ENCODE measurements around the gene ZNHIT3. TPM values are rescaled to one million over a fixed set of nuclear protein-coding genes. Genes with fewer than 3 reads are reported as not detected.

The ZNHIT3 gene
- total RNA-seq, 1 donor from 2014 or later: 28.7 TPM

- DNase-seq (ENCODE audit: low spot score): no peak
These were observed 26.2 kb downstream of the ZNHIT3 start for GRCh38 chr17:36512641-36513040.

- DNase-seq (ENCODE audit: low spot score): no peak
These were observed 28.4 kb downstream of the ZNHIT3 start for GRCh38 chr17:36514856-36515255.

GRCh38 chr17:36515837-36516236 lies 29.4 kb downstream of the ZNHIT3 start:
- DNase-seq (ENCODE audit: low spot score): no peak

- DNase-seq (ENCODE audit: low spot score): no peak
These were observed 36.6 kb downstream of the ZNHIT3 start for GRCh38 chr17:36523113-36523512.

DNA sequence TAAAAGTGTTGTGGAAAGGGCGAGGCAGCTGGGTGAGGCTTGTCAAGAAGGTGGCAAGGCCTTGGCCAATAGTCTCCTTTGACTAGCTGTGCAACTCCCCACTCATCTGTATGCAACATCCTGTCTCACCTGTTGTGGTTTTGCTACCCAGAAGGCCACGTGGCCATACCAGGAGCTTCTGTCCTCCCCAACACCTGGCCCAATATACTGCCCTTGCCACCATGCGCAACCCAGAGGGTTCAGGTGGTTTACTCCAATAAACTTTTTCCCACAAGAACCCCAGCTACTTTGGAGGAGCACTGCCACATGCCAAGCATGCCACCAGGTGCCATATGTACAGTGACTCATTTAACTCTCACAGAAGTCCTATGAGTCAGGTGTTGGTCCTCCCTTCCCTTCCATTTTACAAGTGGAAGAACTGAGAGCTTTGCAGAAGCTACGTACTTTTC lies 38.0 kb downstream of the ZNHIT3 start:
- DNase-seq (ENCODE audit: low spot score): no peak

DNA sequence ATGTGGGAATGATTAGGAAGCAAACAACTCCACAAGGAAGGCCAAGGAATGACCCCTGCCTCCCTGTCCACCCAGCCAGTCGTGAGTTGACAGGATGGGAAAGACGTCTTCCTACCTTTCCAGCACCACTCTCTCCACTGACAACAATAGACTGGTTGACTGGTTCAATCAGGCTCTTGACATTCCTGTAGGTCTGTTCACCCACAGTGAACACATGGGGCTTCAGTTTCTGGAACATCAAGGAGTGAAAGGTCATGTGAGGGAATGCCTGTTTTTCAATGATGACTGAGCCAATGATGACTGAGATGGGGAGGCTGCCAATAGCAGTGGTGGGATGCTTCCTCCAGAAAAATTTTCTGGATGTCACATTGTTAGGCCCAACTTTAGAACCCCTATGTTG lies 38.6 kb downstream of the ZNHIT3 start:
- DNase-seq (ENCODE audit: low spot score): no peak

DNA sequence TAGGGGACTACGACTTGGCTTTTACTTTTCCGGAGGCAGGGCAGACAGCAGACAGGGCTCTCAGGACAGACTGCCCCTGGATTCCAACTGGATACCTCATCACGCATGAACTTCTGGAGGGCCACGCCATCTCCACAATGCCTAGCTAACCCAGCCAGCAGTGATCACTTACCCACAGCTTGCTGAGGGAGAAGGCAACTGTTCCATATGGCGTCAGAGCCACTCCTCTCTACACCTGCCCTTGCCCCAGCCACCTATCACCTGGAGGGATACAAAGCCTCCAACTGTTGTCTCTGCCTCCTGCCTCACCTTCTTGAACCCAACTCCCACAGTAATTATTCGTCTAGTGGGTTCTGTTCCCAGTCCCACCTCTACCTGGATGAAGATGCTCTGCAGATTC lies 39.4 kb downstream of the ZNHIT3 start:
- no peak for DNase-seq (ENCODE audit: low spot score)

GRCh38 chr17:36527621-36528250 lies 41.3 kb downstream of the ZNHIT3 start:
- DNase-seq (ENCODE audit: low spot score): no peak

GRCh38 chr17:36529121-36529520 lies 42.6 kb downstream of the ZNHIT3 start:
- no peak for DNase-seq (ENCODE audit: low spot score)

DNA sequence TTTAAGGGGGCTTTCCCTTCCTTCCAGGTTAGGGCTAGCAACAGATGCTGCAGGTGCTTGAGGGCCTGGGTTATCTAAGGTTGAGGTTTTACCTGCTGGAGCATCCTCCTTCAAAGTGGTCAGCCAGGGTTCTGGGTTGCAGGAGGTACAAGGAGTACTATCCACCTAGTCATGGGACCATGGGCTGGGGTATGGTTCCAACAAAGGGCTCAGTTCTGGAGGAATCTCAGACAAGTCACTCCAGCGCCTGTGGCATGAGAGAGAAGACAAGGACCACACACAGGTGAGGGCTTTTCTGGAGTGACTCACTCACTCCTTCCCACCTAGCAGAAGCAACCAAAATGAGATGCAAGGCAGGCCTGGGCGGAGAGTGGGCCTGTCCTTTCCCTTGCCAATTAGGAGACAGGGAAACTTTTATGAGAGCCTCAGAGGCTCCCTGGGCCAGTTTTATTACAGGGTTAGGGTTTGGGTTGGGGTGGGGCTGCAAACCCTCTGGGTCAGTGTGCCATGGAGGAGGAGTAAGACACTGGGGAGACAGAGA lies 46.0 kb downstream of the ZNHIT3 start:
- no peak for DNase-seq (ENCODE audit: low spot score)

DNA sequence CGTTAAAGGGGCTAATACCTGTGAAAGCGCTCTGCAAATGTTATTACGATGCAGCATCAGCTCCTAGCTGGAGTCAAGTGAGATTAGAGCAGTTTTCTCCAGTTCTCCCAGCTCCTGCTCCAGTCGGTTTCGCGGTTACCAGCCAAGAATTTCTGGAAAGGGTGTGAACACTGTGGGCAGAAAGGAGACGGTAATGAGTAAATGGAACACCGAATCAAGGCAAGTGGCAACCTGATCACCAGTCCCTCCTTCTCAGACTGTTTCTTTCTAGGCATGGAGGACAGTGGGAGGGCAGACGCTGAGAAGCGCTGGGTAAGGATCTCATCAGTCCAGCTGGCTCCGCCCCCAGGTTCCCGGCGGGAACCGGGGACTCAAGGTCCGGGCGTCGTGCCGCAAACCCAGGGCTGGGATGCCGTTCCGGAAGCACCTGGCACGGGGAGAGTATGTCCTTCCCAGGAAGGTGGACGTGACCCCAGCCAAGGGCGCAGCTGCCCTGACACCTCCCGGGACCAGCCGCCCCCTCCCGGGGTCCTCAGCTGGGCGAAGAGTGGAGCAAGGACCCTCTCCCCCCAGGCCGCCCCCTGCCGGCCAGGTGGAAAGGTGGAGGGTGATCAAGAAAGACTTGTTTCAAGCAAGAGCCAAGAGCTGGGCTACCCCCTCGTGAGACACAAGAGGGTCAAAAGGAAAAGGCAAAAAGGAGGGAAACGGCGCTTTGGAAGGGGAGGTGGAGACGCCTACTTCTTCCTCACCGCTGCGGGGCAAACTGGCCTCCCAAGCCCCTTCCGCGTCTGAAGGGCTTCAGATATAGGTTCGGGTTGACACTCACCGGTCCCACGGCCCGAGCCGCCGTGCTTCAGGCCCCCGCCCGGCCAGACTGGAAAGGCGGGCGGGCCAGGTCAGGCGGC lies 47.7 kb downstream of the ZNHIT3 start:
- peak; percentile 74 for DNase-seq (ENCODE audit: low spot score)

DNA sequence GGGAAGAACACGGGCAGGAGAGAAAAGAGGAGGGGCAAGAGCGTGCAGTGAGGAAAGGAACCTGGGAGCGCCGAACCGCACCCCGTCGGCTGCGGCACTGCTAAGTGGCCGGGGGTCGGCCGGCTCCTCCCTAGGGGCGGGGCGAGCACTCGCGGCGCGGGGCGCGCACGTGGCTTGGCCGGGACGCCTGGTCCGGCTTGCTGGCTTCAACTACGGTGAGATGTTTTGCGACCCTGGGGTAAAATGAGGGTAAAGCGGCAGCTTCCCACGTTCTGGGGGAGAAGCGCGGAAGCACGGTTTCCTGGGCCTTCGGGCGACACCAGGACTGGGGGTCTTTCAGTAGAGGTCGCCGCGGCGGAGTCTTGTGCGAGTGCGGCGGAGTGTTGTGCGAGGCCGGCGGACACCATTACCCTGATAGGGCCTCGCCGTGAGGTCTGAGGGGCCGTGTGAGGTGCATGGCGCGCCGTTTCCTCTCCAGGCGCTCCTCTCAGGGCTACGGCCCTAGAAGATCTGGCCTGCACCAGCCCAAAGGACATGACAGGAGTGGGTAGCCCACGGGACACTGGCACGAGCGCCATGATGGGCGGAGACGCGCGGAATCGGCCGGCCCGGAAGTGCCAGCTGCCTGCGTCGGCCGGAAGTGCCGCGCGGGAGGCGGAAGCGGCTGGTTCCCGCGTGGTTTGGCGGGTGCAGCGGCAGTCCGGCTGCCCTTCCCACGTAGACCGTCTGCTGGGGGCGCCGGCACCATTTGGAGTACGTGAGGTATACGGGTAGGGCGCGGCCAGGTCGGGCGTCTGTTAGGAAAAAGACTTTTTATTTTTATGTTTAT lies 48.6 kb downstream of the ZNHIT3 start, which contains the start of the genes MYO19 and PIGW:
Gene MYO19 (minus strand): TSS at position 29 of the 829 bp plus-strand sequence. CDS start 2,330 bp downstream, outside the sequence.
Gene PIGW (plus strand): TSS at position 148 of the 829 bp plus-strand sequence. CDS start 2,115 bp downstream, outside the sequence.
- DNase-seq (ENCODE audit: low spot score): peak; percentile 90

DNA sequence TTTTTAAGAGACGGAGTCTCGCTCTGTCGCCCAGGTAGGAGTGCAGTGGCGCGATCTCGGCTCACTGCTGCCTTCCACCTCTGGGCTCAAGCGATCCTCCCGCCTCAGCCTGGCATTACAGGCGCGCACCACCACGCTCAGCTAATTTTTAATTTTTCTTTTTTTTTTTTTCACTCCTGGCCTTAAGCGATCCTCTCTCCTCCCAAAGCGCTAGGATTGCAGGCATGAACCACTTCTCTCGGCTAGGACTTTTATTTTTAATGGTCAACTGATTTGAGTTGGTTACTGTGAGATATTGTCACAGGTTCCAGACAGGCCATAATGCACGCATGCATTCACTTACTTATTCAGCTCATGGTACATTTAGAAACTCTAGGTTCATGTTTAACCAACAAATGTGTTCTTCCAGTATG lies 49.2 kb downstream of the ZNHIT3 start:
- no peak for DNase-seq (ENCODE audit: low spot score)

GRCh38 chr17:36540696-36541095 lies 54.2 kb downstream of the ZNHIT3 start:
- no peak for DNase-seq (ENCODE audit: low spot score)

DNA sequence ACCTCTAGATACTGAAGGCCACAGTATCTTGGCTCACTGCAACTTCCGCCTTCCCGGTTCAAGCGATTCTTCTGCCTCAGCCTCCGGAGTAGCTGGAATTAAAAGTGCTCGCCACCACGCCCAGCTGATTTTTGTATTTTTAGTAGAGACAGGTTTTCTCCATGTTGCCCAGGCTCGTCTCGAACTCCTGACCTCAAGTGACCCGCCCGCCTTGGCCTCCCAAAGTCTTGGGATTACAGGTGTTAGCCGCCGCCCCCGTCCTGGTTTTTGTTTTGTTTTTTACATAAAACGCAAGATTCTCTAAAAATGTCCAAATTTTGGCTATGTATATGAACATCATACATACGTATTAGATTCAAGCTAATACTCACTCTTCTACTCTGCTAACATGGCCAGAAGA lies 56.3 kb downstream of the ZNHIT3 start:
- no peak for DNase-seq (ENCODE audit: low spot score)

- peak; percentile 51 for DNase-seq (ENCODE audit: low spot score)
These were observed 57.5 kb downstream of the ZNHIT3 start for GRCh38 chr17:36544044-36544306.

GRCh38 chr17:36544307-36545076 lies 58.0 kb downstream of the ZNHIT3 start, which contains the start of gene GGNBP2:
Gene GGNBP2 (plus strand): TSS chr17:36544919. CDS start chr17:36545725, 806 bp downstream.
- peak; percentile 94 for DNase-seq (ENCODE audit: low spot score)

DNA sequence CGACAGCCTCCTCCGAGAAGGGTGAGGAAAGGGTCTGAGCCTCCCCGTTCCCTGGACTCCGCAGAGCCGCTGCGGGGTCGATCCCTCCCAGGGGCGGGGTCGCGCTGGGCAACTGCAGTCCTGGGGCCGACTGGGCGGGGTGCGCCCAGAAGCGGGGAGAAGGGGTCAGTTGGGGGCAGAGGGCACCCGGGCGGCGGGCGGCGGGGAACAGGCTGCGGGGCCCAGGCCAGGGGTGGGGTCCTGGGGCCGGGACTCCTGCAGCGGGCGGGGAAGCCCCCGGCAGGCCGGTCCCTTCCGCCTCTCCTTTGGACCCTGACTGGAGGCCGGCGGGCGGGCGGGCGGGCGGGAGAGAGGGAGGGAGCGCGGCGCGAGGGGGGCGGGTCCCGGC lies 58.6 kb downstream of the ZNHIT3 start:
- no peak for DNase-seq (ENCODE audit: low spot score)

Data from ureter (tissue), 1 donor.